ENCODE results near the gene NTSR1.

- TF ChIP-seq CTCF (IDR thresholded peaks at IDR 0.05) (no peak), POLR2A (IDR thresholded peaks at IDR 0.05) (no peak)
These were observed 39.4 kb upstream of the NTSR1 start for GRCh38 chr20:62669249-62669648.

Data from testis (tissue), 2 donors.